Muscle of leg (tissue), 11 donors: ENCODE measurements around the gene GTF3C4. TPM values are rescaled to one million over a fixed set of nuclear protein-coding genes. Genes with fewer than 3 reads are reported as not detected.

Experiments
- DNase-seq: peaks from one replicate; pipeline ENCODE4 v3.0.0; 2013
- H3K27ac ChIP-seq: one replicate; pipeline ENCODE4 v1.5.1; 2013; ENCODE audit warnings: mild to moderate bottlenecking, low read length, control low read depth
- H3K27me3 ChIP-seq: one replicate; pipeline ENCODE4 v1.6.1; 2013; ENCODE audit warnings: low read length; ENCODE audit not compliant: control insufficient read depth, insufficient read depth
- H3K36me3 ChIP-seq: one replicate; pipeline ENCODE4 v1.6.1; 2013; ENCODE audit warnings: low read length; ENCODE audit not compliant: control insufficient read depth, insufficient read depth
- H3K4me1 ChIP-seq: one replicate; pipeline ENCODE4 v1.6.1; 2013; ENCODE audit warnings: low read length; ENCODE audit not compliant: control insufficient read depth, insufficient read depth
- H3K4me3 ChIP-seq: one replicate; pipeline ENCODE4 v1.5.1; 2013; ENCODE audit warnings: low read length, control low read depth
- H3K9me3 ChIP-seq: replicated peaks from 2 replicates; pipeline ENCODE4 v1.6.1; 2013; ENCODE audit warnings: low read depth, low read length; ENCODE audit not compliant: control insufficient read depth
- WGBS: methylation state at CpG from one replicate; pipeline ENCODE4 v1.1.5; 2013; ENCODE audit warnings: missing lambda C conversion rate; ENCODE audit not compliant: insufficient coverage; 5-methylcytosine and 5-hydroxymethylcytosine counted together
- polyA plus RNA-seq, 8 donors: library from polyadenylated mRNA; unstranded; fragments of 120-200 nt; gene quantifications; one replicate each; pipeline versions ENCODE4 v1.2.1 to v1.2.3, GENCODE V29; 2013; ENCODE audit warnings: inconsistent platforms in 1 of 8, low replicate concordance in 1 of 8; ENCODE audit not compliant: insufficient read length in 8 of 8, insufficient read depth in 1 of 8
- total RNA-seq: library from RNA; stranded (reverse); fragments of 120-200 nt; gene quantifications from one replicate; pipeline ENCODE4 v1.2.4, GENCODE V29; 2013

The GTF3C4 gene
- total and polyA plus RNA-seq, 9 donors = 10.1 to 19.9 (median 14.6) TPM

DNA sequence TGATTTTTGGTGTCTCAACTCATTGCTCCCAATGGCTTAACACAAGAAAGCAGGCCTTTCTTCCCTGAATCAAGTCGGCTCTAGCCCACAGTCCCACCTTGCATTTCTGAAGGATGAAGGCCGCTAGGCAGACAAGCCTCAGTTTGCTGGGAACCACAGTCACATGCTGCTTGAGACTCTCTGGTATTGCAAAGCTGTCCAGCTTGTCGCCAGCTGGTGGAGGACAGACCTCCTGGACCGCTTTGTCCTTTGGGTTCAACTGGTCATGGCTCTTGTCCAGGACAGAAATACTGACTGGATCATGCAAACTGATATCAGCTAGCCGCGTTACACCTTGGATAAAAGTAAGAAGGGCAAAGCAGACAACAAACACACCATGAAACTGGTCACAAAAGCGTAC lies 23.5 kb upstream of the GTF3C4 start:
- H3K4me3 ChIP-seq = no peak overlapping the region
- peaks cover 69% of the 10 kb centered on the region for H3K36me3 ChIP-seq
- DNase-seq = no peak
- 96% methylated on average over 7 of the region's 7 CpGs for whole genome bisulfite sequencing
- H3K27ac ChIP-seq = no peak overlapping the region
- no peaks in the 10 kb centered on the region for H3K4me1 ChIP-seq
- H3K9me3 ChIP-seq = no peaks in the 10 kb centered on the region
- H3K27me3 ChIP-seq = no peaks in the 10 kb centered on the region

DNA sequence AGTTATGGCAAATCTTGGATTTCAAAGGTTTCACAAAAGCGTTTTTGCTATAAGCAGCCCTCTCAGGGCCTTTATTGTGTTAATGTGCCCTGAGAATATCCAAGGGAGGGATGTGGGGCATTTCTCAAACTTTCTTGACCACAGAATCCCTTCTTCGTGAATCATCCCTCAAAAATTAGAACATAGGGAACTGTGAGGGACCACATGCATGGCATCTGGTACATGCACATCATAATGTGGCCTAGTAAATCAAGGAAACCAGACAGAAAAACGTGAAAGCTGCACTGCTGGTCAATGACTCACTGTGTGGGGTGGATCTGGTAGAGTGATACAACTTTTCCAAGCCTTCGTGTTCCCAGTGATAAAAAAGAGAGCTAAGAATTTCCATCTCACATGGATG lies 22.9 kb upstream of the GTF3C4 start:
- WGBS = 75% methylated on average over 1 of the region's 4 CpGs
- Histone ChIP-seq H3K4me1 (no peaks in the 10 kb centered on the region), H3K27ac (no peak overlapping the region), H3K36me3 (peaks cover 66% of the 10 kb centered on the region), H3K27me3 (no peaks in the 10 kb centered on the region), H3K9me3 (no peaks in the 10 kb centered on the region), H3K4me3 (no peak overlapping the region)
- no peak for DNase-seq

DNA sequence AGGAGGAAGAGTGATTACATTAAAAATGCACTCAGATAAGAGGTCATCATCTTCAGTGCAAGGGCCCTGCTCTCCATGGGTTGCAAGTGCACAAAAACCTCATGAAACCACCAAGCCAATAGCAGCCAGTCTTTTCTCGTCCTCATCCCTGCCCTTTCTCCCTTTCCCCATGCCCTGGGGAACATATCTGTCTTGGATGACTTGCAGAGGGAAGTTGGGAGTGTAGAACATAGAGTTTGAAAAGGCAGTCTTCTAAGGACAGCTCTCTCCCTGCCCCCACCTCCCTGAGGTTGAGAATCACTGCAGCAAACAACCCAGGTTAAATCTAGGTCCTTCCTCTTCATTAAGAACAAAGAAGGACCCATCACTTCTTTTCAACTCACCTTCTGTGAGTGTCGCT lies 22.5 kb upstream of the GTF3C4 start:
- Histone ChIP-seq H3K27me3 (no peaks in the 10 kb centered on the region), H3K4me3 (no peak overlapping the region), H3K4me1 (no peaks in the 10 kb centered on the region), H3K27ac (no peak overlapping the region), H3K9me3 (no peaks in the 10 kb centered on the region), H3K36me3 (peaks cover 71% of the 10 kb centered on the region)
- DNase-seq = no peak
- WGBS = 100% methylated on average over 1 of the region's 2 CpGs

DNA sequence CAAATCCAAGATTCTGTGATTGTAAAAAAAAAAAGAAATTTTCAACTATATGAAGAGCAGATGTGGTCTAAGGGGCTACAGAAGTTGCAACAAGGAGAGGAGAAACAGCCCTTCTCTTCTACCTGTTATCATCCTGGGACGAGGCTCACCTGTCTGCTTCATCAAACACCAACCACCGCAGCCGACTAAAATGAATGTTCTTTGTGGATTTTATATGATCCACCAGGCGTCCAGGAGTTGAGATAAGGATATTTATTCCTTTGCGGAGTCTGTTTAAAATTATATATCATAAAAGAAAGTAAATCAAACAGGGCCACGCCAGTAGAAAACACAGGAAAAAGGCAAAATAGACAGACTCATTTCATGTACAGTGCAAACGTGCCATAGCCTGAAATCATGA lies 22.0 kb upstream of the GTF3C4 start:
- H3K27ac ChIP-seq = no peak overlapping the region
- H3K36me3 ChIP-seq = peaks cover 66% of the 10 kb centered on the region
- H3K4me1 ChIP-seq = no peaks in the 10 kb centered on the region
- H3K9me3 ChIP-seq = no peaks in the 10 kb centered on the region
- H3K27me3 ChIP-seq = no peaks in the 10 kb centered on the region
- no peak for DNase-seq
- WGBS = no CpG with 5 or more reads among the region's 7 CpGs
- no peak overlapping the region for H3K4me3 ChIP-seq

DNA sequence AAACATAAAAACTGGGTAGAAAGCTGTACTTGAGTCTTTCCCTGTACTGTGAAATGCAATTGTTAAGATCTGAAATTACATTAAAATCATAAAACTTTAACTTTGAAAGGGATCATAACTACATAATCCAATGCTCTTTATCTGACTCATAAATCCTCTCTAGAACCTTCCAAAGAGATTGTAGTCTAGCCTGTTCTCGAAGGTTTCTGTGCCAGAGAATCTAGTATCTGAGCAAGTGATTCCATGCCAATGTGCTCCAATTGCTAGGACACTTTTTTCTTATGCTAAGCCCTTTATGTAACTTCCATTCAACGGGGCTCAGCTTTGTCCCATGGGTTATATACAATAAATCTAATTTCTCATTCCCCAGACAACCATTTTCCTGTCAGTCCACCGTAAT lies 21.6 kb upstream of the GTF3C4 start:
- DNase-seq = no peak
- Histone ChIP-seq H3K9me3 (no peaks in the 10 kb centered on the region), H3K4me1 (no peaks in the 10 kb centered on the region), H3K4me3 (no peak overlapping the region), H3K27ac (no peak overlapping the region), H3K27me3 (no peaks in the 10 kb centered on the region), H3K36me3 (peaks cover 63% of the 10 kb centered on the region)
- WGBS = 87% methylated on average over 2 of the region's 3 CpGs

DNA sequence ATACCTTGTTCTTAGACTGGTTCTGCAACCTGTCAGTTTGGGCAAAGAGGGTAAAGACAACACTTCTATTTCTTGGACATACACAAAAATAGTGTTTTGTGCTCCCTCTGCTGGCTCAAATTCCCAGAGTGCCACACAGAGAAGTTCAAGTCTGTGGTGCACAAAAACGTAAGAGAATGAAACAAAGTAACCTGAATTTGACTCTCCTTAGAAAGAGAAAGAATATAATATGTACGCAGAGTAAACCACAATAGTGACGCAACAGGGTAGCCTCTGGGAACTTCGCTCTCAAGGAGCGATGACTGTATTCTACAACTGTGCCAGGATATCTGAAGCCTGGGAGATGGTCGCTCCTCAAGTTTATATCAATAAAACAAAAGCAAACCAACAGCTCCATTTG lies 19.0 kb upstream of the GTF3C4 start:
- H3K36me3 ChIP-seq = peaks cover 43% of the 10 kb centered on the region
- WGBS = no CpG with 5 or more reads among the region's 6 CpGs
- no peak for DNase-seq

DNA sequence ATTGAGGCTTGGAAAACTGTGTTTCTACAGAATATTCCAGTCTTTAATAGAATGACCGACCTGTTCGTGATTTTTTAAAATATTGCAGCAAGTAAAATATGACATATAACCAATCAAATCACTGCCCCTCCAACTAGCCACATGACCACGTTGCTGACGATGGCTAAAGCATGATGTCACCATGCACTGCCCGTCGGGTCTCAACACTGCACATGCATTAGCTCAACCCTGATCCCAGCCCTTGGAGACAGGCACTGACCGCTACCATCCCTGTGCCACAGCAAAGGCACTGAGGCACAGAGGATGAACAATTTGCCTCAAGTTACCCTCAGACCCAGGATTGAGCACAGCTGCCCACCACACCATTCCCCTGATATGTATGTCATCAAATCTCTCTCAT lies 14.0 kb upstream of the GTF3C4 start:
- no peaks in the 10 kb centered on the region for H3K4me1 ChIP-seq

More for the DNA sequence above, 19.0 kb upstream of the GTF3C4 start:
- no peak overlapping the region for H3K27ac ChIP-seq
- H3K27me3 ChIP-seq = no peaks in the 10 kb centered on the region
- H3K4me3 ChIP-seq = no peak overlapping the region
- H3K4me1 ChIP-seq = no peaks in the 10 kb centered on the region
- no peaks in the 10 kb centered on the region for H3K9me3 ChIP-seq

DNA sequence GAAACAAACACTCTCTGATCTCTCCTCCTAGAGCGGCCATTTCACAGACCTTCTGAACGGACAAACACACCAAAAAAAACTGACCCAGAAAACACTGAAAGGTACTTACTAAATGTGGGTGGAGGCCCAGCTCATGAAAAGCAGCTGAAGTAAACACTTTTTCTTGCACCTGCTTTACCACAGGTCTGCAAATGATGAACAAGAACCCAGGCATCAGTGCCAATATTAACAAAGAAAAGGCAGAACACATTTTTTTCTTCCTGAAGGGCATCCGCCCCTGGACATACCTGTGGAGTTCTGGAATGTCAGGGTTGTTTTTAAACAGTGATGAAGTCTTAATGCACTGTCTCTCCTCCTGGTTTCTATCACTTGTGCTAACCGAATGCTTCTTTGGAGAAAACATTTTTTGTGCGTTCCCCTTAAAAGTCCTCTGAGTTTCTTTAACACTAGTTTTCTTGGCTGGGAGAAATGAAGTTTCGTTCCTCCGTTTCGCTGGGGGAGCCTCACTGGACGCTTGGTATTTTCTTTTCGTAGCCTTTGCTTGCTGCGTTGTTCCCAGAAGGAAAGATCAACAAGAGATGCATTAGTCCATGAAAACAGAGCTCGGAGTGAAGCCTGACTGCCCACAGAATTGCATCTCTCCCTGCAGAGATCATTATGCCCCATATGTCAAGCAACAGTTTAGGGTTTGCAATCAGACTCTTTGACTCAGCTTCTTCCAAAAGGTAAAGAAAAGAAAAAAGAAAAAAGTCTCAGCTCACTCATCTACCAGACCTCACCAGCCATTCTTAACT lies 7.9 kb upstream of the GTF3C4 start:
- Histone ChIP-seq H3K27ac (no peak overlapping the region), H3K36me3 (peaks cover 36% of the 10 kb centered on the region), H3K27me3 (no peaks in the 10 kb centered on the region), H3K9me3 (no peaks in the 10 kb centered on the region), H3K4me1 (no peaks in the 10 kb centered on the region), H3K4me3 (no peak overlapping the region)
- DNase-seq = no peak
- WGBS = 81% methylated on average over 8 of the region's 12 CpGs

More for the DNA sequence above, 14.0 kb upstream of the GTF3C4 start:
- WGBS = 86% methylated on average over 5 of the region's 7 CpGs
- Histone ChIP-seq H3K9me3 (no peaks in the 10 kb centered on the region), H3K27ac (no peak overlapping the region), H3K4me3 (no peak overlapping the region), H3K27me3 (no peaks in the 10 kb centered on the region), H3K36me3 (peaks cover 34% of the 10 kb centered on the region)
- DNase-seq = no peak

DNA sequence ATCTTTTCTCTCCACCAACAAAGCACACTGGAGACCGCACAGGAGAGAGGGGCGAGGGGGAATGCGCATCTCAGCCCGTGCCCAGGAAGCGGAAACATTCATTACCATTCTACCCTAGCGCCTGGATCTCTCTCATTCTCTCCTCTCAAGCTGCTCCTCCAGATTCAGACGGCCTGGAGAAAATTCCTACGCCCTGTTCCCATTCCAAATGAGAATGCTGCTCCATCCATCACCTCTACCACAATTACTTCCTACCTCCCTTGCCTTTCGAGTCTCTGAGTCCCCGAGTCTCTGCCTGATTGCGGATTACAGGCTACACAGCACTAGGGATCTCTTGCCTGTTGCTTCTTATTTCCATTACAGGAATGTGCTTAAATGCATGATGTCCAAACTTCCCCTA lies 7.1 kb upstream of the GTF3C4 start:
- WGBS = 63% methylated on average over 7 of the region's 11 CpGs
- H3K4me3 ChIP-seq = no peak overlapping the region
- peaks cover 33% of the 10 kb centered on the region for H3K36me3 ChIP-seq
- no peak for DNase-seq
- H3K27me3 ChIP-seq = no peaks in the 10 kb centered on the region
- H3K4me1 ChIP-seq = no peaks in the 10 kb centered on the region
- no peaks in the 10 kb centered on the region for H3K9me3 ChIP-seq
- no peak overlapping the region for H3K27ac ChIP-seq

DNA sequence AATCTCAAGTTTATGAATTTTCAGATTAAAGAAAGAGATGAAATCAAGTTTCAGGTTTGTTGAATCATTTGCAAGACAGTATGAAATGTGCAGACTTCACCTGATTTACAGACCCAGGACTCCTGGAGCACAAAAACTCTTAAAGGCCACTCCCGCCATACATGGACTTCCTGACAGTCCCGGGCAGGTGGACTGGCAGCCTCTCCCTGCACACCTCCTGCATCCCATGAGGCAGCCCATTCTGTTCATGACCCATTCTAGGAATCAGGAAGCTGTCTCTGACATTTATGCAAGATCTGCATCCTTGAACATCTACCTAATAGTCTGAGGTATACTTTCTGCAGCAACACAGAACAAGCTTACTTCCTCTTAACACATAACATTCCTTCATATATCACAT lies 6.4 kb upstream of the GTF3C4 start:
- Histone ChIP-seq H3K36me3 (peaks cover 28% of the 10 kb centered on the region), H3K4me3 (no peak overlapping the region), H3K27ac (no peak overlapping the region), H3K9me3 (no peaks in the 10 kb centered on the region), H3K4me1 (no peaks in the 10 kb centered on the region), H3K27me3 (no peaks in the 10 kb centered on the region)
- no peak for DNase-seq
- WGBS = 86% methylated on average over 2 of the region's 2 CpGs

DNA sequence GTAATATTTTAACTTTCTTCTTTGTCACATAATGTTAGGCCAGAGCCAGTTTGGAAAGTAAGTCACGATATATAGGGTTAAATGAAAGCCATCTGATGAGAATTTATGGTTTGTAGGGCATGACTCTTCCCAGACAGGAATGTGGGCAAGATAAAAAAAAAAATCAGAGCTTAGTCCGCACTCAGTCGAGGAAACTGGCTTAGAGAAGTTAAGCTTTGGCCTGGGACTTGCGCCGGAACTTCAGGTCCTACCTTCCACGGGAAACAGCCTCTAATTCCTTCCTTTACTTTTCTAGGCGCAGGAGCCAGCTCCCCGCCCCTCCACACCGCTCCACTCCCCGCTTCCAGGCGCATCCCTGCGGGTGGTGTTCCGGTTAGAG lies 956 bp upstream of the GTF3C4 start:
- no peaks in the 10 kb centered on the region for H3K9me3 ChIP-seq
- WGBS = 0% methylated on average over 11 of the region's 13 CpGs
- peaks cover 12% of the 10 kb centered on the region for H3K4me1 ChIP-seq
- peak overlapping the region; percentile 99 for H3K27ac ChIP-seq
- H3K36me3 ChIP-seq = no peaks in the 10 kb centered on the region
- no peak for DNase-seq
- H3K27me3 ChIP-seq = no peaks in the 10 kb centered on the region
- peak overlapping the region; percentile 89 for H3K4me3 ChIP-seq
